Testis (tissue), 3 donors: ENCODE data around the gene TACC3. TPM values are rescaled to one million over a fixed set of nuclear protein-coding genes. Genes with fewer than 3 reads are reported as not detected.

Source experiments
- DNase-seq: peaks from one replicate; pipeline ENCODE4 v3.0.0-alpha.2; 2019
- H3K27ac ChIP-seq, 2 donors: fragments of 200-600 bp; sonication (generic); one replicate each; pipeline ENCODE4 v1.5.1; 2019
- H3K27me3 ChIP-seq: fragments of 200-600 bp; sonication (generic); one replicate; pipeline ENCODE4 v1.5.1; 2019
- H3K36me3 ChIP-seq: fragments of 200-600 bp; sonication (generic); one replicate; pipeline ENCODE4 v1.5.1; 2017; ENCODE audit warnings: low read depth; ENCODE audit errors: missing control alignments
- H3K4me1 ChIP-seq: fragments of 200-600 bp; sonication (generic); one replicate; pipeline ENCODE4 v1.5.1; 2019
- H3K4me3 ChIP-seq, 2 donors: fragments of 200-600 bp; sonication (generic); one replicate each; pipeline ENCODE4 v1.5.1; 2017 to 2019
- H3K9me3 ChIP-seq: fragments of 200-600 bp; sonication (generic); one replicate; pipeline ENCODE4 v1.5.1; 2017
- POLR2A ChIP-seq: fragments of 450-650 bp; IDR thresholded peaks from one replicate; pipeline ENCODE4 v1.6.1; 2017; ENCODE audit warnings: antibody characterized with exemption, mild to moderate bottlenecking, moderate library complexity
- WGBS, 2 donors: methylation state at CpG; one replicate each; pipeline ENCODE4 v1.1.5; 2018; 5-methylcytosine and 5-hydroxymethylcytosine counted together
- intact Hi-C: fragments of 100-400 bp; cut with DNase I; formaldehyde crosslinking; loops from one replicate; pipeline ENCODE4 v1.15.1; 2023; ENCODE audit warnings: low total_unique reads
- polyA plus RNA-seq: library from polyadenylated mRNA; stranded (reverse); fragments of 350-450 nt; fragmentation: Illumina TruSeq; extraction: RNeasy Lipid Tissue Mini Kit (QIAGEN cat#74804); gene quantifications from one replicate; pipeline ENCODE4 v1.2.3, GENCODE V29; 2014; ENCODE audit warnings: low read depth, low replicate concordance; ENCODE audit not compliant: insufficient read depth
- total RNA-seq, 2 donors: library from RNA; depleted of rRNA; stranded (reverse); fragments of >200 nt; gene quantifications; one replicate each; pipeline ENCODE4 v1.2.3, GENCODE V29; 2016
- TF ChIP-seq, protein P1 (sequence below), 3 experiments: fragments of 450-650 bp in 2 of 3; fragments of 200-600 bp in 1 of 3; sonication (generic) in 1 of 3; IDR thresholded peaks; one replicate each; pipeline ENCODE4 v1.5.1; 2016 to 2019; ENCODE audit warnings: antibody characterized with exemption in 3 of 3, mild to moderate bottlenecking in 2 of 3, moderate library complexity in 1 of 3

Gene TACC3
- total and polyA plus RNA-seq, 3 donors from 2014 or later, result 82.9 to 158 (median 112) TPM

GRCh38 chr4:1722551-1723118 is 1.3 kb downstream of the TACC3 start:
- 52 to 54% methylated on average over 15 to 18 of the region's 18 CpGs for WGBS, 2 donors
- Histone ChIP-seq H3K9me3 (no peaks in the 10 kb centered on the region), H3K27me3 (no peaks in the 10 kb centered on the region), H3K4me1 (peaks cover 16% of the 10 kb centered on the region), H3K36me3 (no peaks in the 10 kb centered on the region), H3K27ac (no peak overlapping the region), H3K4me3 (no peak overlapping the region)
- TF ChIP-seq POLR2A, result no peak
- TF ChIP-seq, protein P1, sequence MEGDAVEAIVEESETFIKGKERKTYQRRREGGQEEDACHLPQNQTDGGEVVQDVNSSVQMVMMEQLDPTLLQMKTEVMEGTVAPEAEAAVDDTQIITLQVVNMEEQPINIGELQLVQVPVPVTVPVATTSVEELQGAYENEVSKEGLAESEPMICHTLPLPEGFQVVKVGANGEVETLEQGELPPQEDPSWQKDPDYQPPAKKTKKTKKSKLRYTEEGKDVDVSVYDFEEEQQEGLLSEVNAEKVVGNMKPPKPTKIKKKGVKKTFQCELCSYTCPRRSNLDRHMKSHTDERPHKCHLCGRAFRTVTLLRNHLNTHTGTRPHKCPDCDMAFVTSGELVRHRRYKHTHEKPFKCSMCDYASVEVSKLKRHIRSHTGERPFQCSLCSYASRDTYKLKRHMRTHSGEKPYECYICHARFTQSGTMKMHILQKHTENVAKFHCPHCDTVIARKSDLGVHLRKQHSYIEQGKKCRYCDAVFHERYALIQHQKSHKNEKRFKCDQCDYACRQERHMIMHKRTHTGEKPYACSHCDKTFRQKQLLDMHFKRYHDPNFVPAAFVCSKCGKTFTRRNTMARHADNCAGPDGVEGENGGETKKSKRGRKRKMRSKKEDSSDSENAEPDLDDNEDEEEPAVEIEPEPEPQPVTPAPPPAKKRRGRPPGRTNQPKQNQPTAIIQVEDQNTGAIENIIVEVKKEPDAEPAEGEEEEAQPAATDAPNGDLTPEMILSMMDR (IDR thresholded peaks at IDR 0.05), result no peak
- intact Hi-C loops, result no loop called here
- no peak for DNase-seq

DNA sequence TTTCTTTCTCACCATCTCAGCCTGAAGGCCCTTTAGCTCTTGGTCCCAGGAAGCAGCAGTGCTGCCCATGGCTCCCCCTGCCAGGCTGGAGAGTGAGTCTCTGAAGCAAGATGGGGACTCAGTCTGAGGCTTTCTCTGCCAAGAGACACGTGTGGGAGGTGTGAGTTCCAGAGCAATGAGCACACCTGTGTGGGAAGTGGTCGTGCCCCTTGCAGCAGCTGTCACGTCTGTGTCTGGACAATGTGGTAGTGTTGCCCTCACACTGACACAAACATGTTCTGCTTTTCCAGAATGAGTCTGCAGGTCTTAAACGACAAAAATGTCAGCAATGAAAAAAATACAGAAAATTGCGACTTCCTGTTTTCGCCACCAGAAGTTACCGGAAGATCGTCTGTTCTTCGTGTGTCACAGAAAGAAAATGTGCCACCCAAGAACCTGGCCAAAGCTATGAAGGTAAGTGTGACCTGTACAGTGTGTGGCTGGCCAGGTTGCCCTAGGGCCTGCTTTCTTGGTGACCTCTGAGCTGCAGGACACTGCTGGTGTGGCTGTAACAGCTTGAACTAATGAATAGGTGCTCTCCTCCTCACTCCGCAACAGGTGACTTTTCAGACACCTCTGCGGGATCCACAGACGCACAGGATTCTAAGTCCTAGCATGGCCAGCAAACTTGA is 1.9 kb downstream of the TACC3 start:
- intact Hi-C loops, result no loop called here
- no peak overlapping the region for H3K27ac ChIP-seq
- DNase-seq, result no peak
- peaks cover 16% of the 10 kb centered on the region for H3K4me1 ChIP-seq
- no peak overlapping the region for H3K4me3 ChIP-seq
- H3K36me3 ChIP-seq, result no peaks in the 10 kb centered on the region
- TF ChIP-seq, protein P1 (IDR thresholded peaks at IDR 0.05), result no peak
- no peak for TF ChIP-seq POLR2A
- no peaks in the 10 kb centered on the region for H3K9me3 ChIP-seq
- 78 to 80% methylated on average over 12 of the region's 12 CpGs for WGBS, 2 donors
- no peaks in the 10 kb centered on the region for H3K27me3 ChIP-seq

- intact Hi-C loops, result loop anchor here (5.0 kb wide), 1 partner anchor 33 kb away; no protein-coding TSS in a partner anchor
- WGBS, 2 donors, result 88 to 92% methylated on average over 2 to 10 of the region's 10 CpGs
- no peak overlapping the region for H3K27ac ChIP-seq
Observed at GRCh38 chr4:1725521-1725920, 4.2 kb downstream of the TACC3 start.

GRCh38 chr4:1726146-1726934 is 5.0 kb downstream of the TACC3 start:
- intact Hi-C loops, result loop anchor here (5.0 kb wide), 1 partner anchor 34 kb away; no protein-coding TSS in a partner anchor
- WGBS, 2 donors, result 58 to 72% methylated on average over 13 to 17 of the region's 17 CpGs

More at GRCh38 chr4:1725521-1725920, 4.2 kb downstream of the TACC3 start:
- Histone ChIP-seq H3K4me1 (peaks cover 8% of the 10 kb centered on the region), H3K36me3 (no peaks in the 10 kb centered on the region), H3K27me3 (no peaks in the 10 kb centered on the region), H3K9me3 (no peaks in the 10 kb centered on the region), H3K4me3 (no peak overlapping the region)
- no peak for TF ChIP-seq POLR2A
- TF ChIP-seq, protein P1 (IDR thresholded peaks at IDR 0.05), result no peak
- DNase-seq, result no peak

More at GRCh38 chr4:1726146-1726934, 5.0 kb downstream of the TACC3 start:
- Histone ChIP-seq H3K4me1 (peaks cover 8% of the 10 kb centered on the region), H3K4me3 (no peak overlapping the region), H3K27ac (no peak overlapping the region), H3K9me3 (no peaks in the 10 kb centered on the region), H3K27me3 (no peaks in the 10 kb centered on the region), H3K36me3 (no peaks in the 10 kb centered on the region)
- TF ChIP-seq, protein P1 (IDR thresholded peaks at IDR 0.05), result peak; percentile 89 to 97 (median 91)
- TF ChIP-seq POLR2A, result no peak
- DNase-seq, result peak; percentile 96
